SK-N-SH treated with all-trans-retinoic acid at 6 μM for 48 hours (cell line): Measurements from ENCODE around the gene DPP7.

Source experiments
- ATAC-seq: fragments of 200-7000 bp; cut with Tn5 transposase; 3 replicates; pipeline ENCODE4 v1.9.1; 2020; ENCODE audit warnings: mild to moderate bottlenecking, moderate library complexity
- ARNTL ChIP-seq: fragments of 450-650 bp; formaldehyde crosslinking; IDR thresholded peaks from 2 replicates; pipeline ENCODE4 v1.5.0; 2020; ENCODE audit warnings: low read depth, mild to moderate bottlenecking, moderate library complexity, borderline replicate concordance
- CREB5 ChIP-seq: fragments of 250-450 bp; sonication (Bioruptor Pico); IDR thresholded peaks from 2 replicates; pipeline ENCODE4 v1.5.1; 2020; ENCODE audit warnings: low read depth, mild to moderate bottlenecking, moderate library complexity
- CSDC2 ChIP-seq: fragments of 250-450 bp; sonication (Bioruptor Pico); IDR thresholded peaks from 2 replicates; pipeline ENCODE4 v1.5.0; 2020; ENCODE audit warnings: mild to moderate bottlenecking, moderate library complexity
- CSRNP3 ChIP-seq: fragments of 250-450 bp; sonication (Bioruptor Pico); IDR thresholded peaks from 2 replicates; pipeline ENCODE4 v1.5.1; 2021; ENCODE audit warnings: mild to moderate bottlenecking, moderate library complexity
- GLIS3 ChIP-seq: fragments of 250-450 bp; sonication (Bioruptor Pico); IDR thresholded peaks from 2 replicates; pipeline ENCODE4 v1.5.0; 2020; ENCODE audit warnings: mild to moderate bottlenecking, moderate library complexity
- ISL1 ChIP-seq: fragments of 250-450 bp; sonication (Bioruptor Pico); IDR thresholded peaks from 2 replicates; pipeline ENCODE4 v2.1.2; 2022; ENCODE audit warnings: mild to moderate bottlenecking, moderate library complexity
- PATZ1 ChIP-seq: fragments of 250-450 bp; sonication (Bioruptor Pico); IDR thresholded peaks from 2 replicates; pipeline ENCODE4 v1.8.0; 2020; ENCODE audit warnings: mild to moderate bottlenecking, moderate library complexity, borderline replicate concordance
- POU6F1 ChIP-seq: fragments of 250-450 bp; sonication (Bioruptor Pico); IDR thresholded peaks from 2 replicates; pipeline ENCODE4 v1.8.0; 2021; ENCODE audit warnings: low read depth, mild to moderate bottlenecking, moderate library complexity, borderline replicate concordance
- PPARA ChIP-seq: fragments of 250-450 bp; sonication (Bioruptor Pico); IDR thresholded peaks from 2 replicates; pipeline ENCODE4 v1.5.0; 2020; ENCODE audit warnings: mild to moderate bottlenecking, borderline replicate concordance
- RARB ChIP-seq: fragments of 250-450 bp; sonication (Bioruptor Pico); IDR thresholded peaks from 2 replicates; pipeline ENCODE4 v1.8.0; 2021; ENCODE audit warnings: mild to moderate bottlenecking, moderate library complexity
- SNAI2 ChIP-seq: fragments of 250-450 bp; sonication (Bioruptor Pico); IDR thresholded peaks from 2 replicates; pipeline ENCODE4 v1.5.0; 2020; ENCODE audit warnings: mild to moderate bottlenecking, moderate library complexity
- TOX ChIP-seq: fragments of 250-450 bp; sonication (Bioruptor Pico); IDR thresholded peaks from 2 replicates; pipeline ENCODE4 v1.8.0; 2021; ENCODE audit warnings: mild to moderate bottlenecking, moderate library complexity, borderline replicate concordance
- TSHZ2 ChIP-seq: fragments of 250-450 bp; sonication (Bioruptor Pico); IDR thresholded peaks from 2 replicates; pipeline ENCODE4 v1.5.0; 2020; ENCODE audit warnings: mild to moderate bottlenecking, moderate library complexity
- ZC3H10 ChIP-seq: fragments of 250-450 bp; sonication (Bioruptor Pico); IDR thresholded peaks from 2 replicates; pipeline ENCODE4 v1.5.1; 2021; ENCODE audit warnings: mild to moderate bottlenecking, moderate library complexity
- ZFP3 ChIP-seq: fragments of 250-450 bp; sonication (Bioruptor Pico); IDR thresholded peaks from 2 replicates; pipeline ENCODE4 v1.5.0; 2020; ENCODE audit warnings: mild to moderate bottlenecking, moderate library complexity
- ZNF565 ChIP-seq: fragments of 450-650 bp; formaldehyde crosslinking; conservative IDR thresholded peaks from 2 replicates; pipeline ENCODE4 v1.5.0; 2020; ENCODE audit warnings: low read depth, mild to moderate bottlenecking, moderate library complexity
- ZNF70 ChIP-seq: fragments of 450-650 bp; formaldehyde crosslinking; IDR thresholded peaks from 2 replicates; pipeline ENCODE4 v1.5.0; 2020; ENCODE audit warnings: mild to moderate bottlenecking, moderate library complexity
- ZNF8 ChIP-seq: fragments of 450-650 bp; formaldehyde crosslinking; IDR thresholded peaks from 2 replicates; pipeline ENCODE4 v1.5.0; 2020; ENCODE audit warnings: mild to moderate bottlenecking, moderate library complexity

Gene DPP7

GRCh38 chr9:137148661-137149060 lies 34.1 kb upstream of the DPP7 start:
- ATAC-seq = no peak
- TF ChIP-seq ZC3H10 (CRISPR knock-in tag) (no peak), ARNTL (CRISPR knock-in tag) (no peak), ZNF8 (CRISPR knock-in tag) (no peak), SNAI2 (no peak), CSRNP3 (no peak), ISL1 (no peak), ZNF565 (CRISPR knock-in tag) (no peak), GLIS3 (no peak), TSHZ2 (CRISPR knock-in tag) (no peak)

GRCh38 chr9:137148242-137148641 lies 33.7 kb upstream of the DPP7 start:
- no peak for TF ChIP-seq ZC3H10 (CRISPR knock-in tag)
- TF ChIP-seq RARB (CRISPR knock-in tag) = no peak
- TF ChIP-seq CSDC2 = no peak
- TF ChIP-seq CREB5 (CRISPR knock-in tag) = no peak
- TF ChIP-seq PPARA (CRISPR knock-in tag) = no peak
- TF ChIP-seq GLIS3 = no peak
- no peak for TF ChIP-seq TSHZ2 (CRISPR knock-in tag)
- no peak for TF ChIP-seq ISL1
- no peak for TF ChIP-seq PATZ1 (CRISPR knock-in tag)
- TF ChIP-seq ZNF8 (CRISPR knock-in tag) = no peak
- TF ChIP-seq ARNTL (CRISPR knock-in tag) = no peak
- no peak for TF ChIP-seq TOX (CRISPR knock-in tag)
- TF ChIP-seq ZFP3 (CRISPR knock-in tag) = no peak
- TF ChIP-seq CSRNP3 = no peak
- TF ChIP-seq POU6F1 = no peak
- no peak for TF ChIP-seq ZNF565 (CRISPR knock-in tag)
- TF ChIP-seq SNAI2 = no peak
- TF ChIP-seq ZNF70 = no peak
- no peak for ATAC-seq
